MM.1S (cell line): ENCODE results near the gene PHB1.

Experiments used
- DNase-seq: peaks from one replicate; pipeline ENCODE4 v3.0.0-alpha.2; 2015
- H2AFZ ChIP-seq: fragments of 300-600 bp; sonication (generic); 2 replicates; pipeline ENCODE4 v1.6.0; 2016; ENCODE audit warnings: antibody characterized with exemption, low read length
- H3F3A ChIP-seq: fragments of 300-600 bp; sonication (generic); 2 replicates; pipeline ENCODE4 v1.6.1; 2016; ENCODE audit warnings: mild to moderate bottlenecking, antibody characterized with exemption, low read length, moderate library complexity, mixed read lengths; ENCODE audit not compliant: insufficient read depth
- H3K27ac ChIP-seq: fragments of 300-600 bp; sonication (generic); 2 replicates; pipeline ENCODE4 v1.5.1; 2016; ENCODE audit warnings: mild to moderate bottlenecking, low read length
- H3K27me3 ChIP-seq: fragments of 300-600 bp; sonication (generic); replicated peaks from 2 replicates; pipeline ENCODE4 v1.6.0; 2016; ENCODE audit warnings: low read length; ENCODE audit not compliant: insufficient read depth
- H3K36me3 ChIP-seq: fragments of 300-600 bp; sonication (generic); replicated peaks from 2 replicates; pipeline ENCODE4 v1.6.1; 2016; ENCODE audit warnings: mild to moderate bottlenecking, low read length, mixed read lengths; ENCODE audit not compliant: insufficient read depth
- H3K4me1 ChIP-seq: fragments of 300-600 bp; sonication (generic); 2 replicates; pipeline ENCODE4 v1.6.1; 2016; ENCODE audit warnings: low read length, mixed read lengths
- H3K4me2 ChIP-seq: fragments of 300-600 bp; sonication (generic); 2 replicates; pipeline ENCODE4 v1.6.0; 2016; ENCODE audit warnings: low read depth, low read length
- H3K4me3 ChIP-seq: fragments of 300-600 bp; sonication (generic); 2 replicates; pipeline ENCODE4 v1.5.1; 2016; ENCODE audit warnings: low read length, mixed read lengths
- H3K79me2 ChIP-seq: fragments of 300-600 bp; sonication (generic); 2 replicates; pipeline ENCODE4 v1.6.1; 2016; ENCODE audit warnings: mixed run types, low read length, mixed read lengths
- H3K9ac ChIP-seq: fragments of 300-600 bp; sonication (generic); 2 replicates; pipeline ENCODE4 v1.6.1; 2016; ENCODE audit warnings: low read length, mixed read lengths
- H3K9me2 ChIP-seq: fragments of 300-600 bp; sonication (generic); replicated peaks from 2 replicates; pipeline ENCODE4 v1.6.1; 2016; ENCODE audit warnings: mild to moderate bottlenecking, low read length, mixed read lengths; ENCODE audit not compliant: insufficient read depth
- H3K9me3 ChIP-seq: fragments of 300-600 bp; sonication (generic); replicated peaks from 2 replicates; pipeline ENCODE4 v1.6.1; 2016; ENCODE audit warnings: mild to moderate bottlenecking, low read length, mixed read lengths; ENCODE audit not compliant: insufficient read depth
- H4K20me1 ChIP-seq: fragments of 300-600 bp; sonication (generic); 2 replicates; pipeline ENCODE4 v1.6.1; 2016; ENCODE audit warnings: mild to moderate bottlenecking, low read length, moderate library complexity, mixed read lengths; ENCODE audit not compliant: insufficient read depth
- CTCF ChIP-seq: fragments of 300-600 bp; sonication (generic); IDR thresholded peaks from 2 replicates; pipeline ENCODE4 v1.5.1; 2016; ENCODE audit warnings: antibody characterized with exemption, low read length, mixed read lengths
- EZH2 ChIP-seq: fragments of 300-600 bp; sonication (generic); optimal IDR thresholded peaks from 2 replicates; pipeline ENCODE3; 2017; ENCODE audit warnings: low read depth, mild to moderate bottlenecking, antibody characterized with exemption, low read length, mixed read lengths
- EZH2phosphoT487 ChIP-seq: fragments of 300-600 bp; sonication (generic); IDR thresholded peaks from 2 replicates; pipeline ENCODE4 v1.6.1; 2018; ENCODE audit warnings: antibody characterized with exemption, low read length

PHB1 gene

GRCh38 chr17:49386373-49386772, 28.3 kb downstream of the PHB1 start:
- H3K9me3 ChIP-seq: no peaks in the 10 kb centered on the region
- no peaks in the 10 kb centered on the region for H3K27me3 ChIP-seq
- H4K20me1 ChIP-seq: no peaks in the 10 kb centered on the region
- no peak overlapping the region for H3K27ac ChIP-seq
- H3K9ac ChIP-seq: no peak overlapping the region
- H3K9me2 ChIP-seq: no peaks in the 10 kb centered on the region
- TF ChIP-seq EZH2: no peak
- TF ChIP-seq EZH2phosphoT487: no peak
- TF ChIP-seq CTCF: no peak
- no peak overlapping the region for H2AFZ ChIP-seq
- H3K4me3 ChIP-seq: no peak overlapping the region
- H3K4me2 ChIP-seq: no peak overlapping the region
- H3K36me3 ChIP-seq: no peaks in the 10 kb centered on the region
- no peak for DNase-seq
- peaks cover 38% of the 10 kb centered on the region for H3K4me1 ChIP-seq
- no peaks in the 10 kb centered on the region for H3K79me2 ChIP-seq
- peaks cover 21% of the 10 kb centered on the region for H3F3A ChIP-seq

GRCh38 chr17:49384951-49385350, 29.7 kb downstream of the PHB1 start:
- H3F3A ChIP-seq: peaks cover 21% of the 10 kb centered on the region
- no peaks in the 10 kb centered on the region for H4K20me1 ChIP-seq
- H3K27ac ChIP-seq: no peak overlapping the region
- DNase-seq: no peak
- no peaks in the 10 kb centered on the region for H3K9me3 ChIP-seq
- no peaks in the 10 kb centered on the region for H3K9me2 ChIP-seq
- no peak for TF ChIP-seq EZH2phosphoT487
- TF ChIP-seq CTCF: no peak
- no peak for TF ChIP-seq EZH2
- H3K4me2 ChIP-seq: no peak overlapping the region
- H3K4me3 ChIP-seq: no peak overlapping the region
- H3K36me3 ChIP-seq: no peaks in the 10 kb centered on the region
- no peak overlapping the region for H3K9ac ChIP-seq
- no peak overlapping the region for H2AFZ ChIP-seq
- H3K27me3 ChIP-seq: no peaks in the 10 kb centered on the region
- H3K79me2 ChIP-seq: no peaks in the 10 kb centered on the region
- H3K4me1 ChIP-seq: peaks cover 27% of the 10 kb centered on the region

GRCh38 chr17:49383060-49383459, 31.6 kb downstream of the PHB1 start:
- no peak overlapping the region for H3K27ac ChIP-seq
- H4K20me1 ChIP-seq: no peaks in the 10 kb centered on the region
- no peaks in the 10 kb centered on the region for H3K79me2 ChIP-seq
- H3K27me3 ChIP-seq: no peaks in the 10 kb centered on the region
- H3K9ac ChIP-seq: no peak overlapping the region
- H3K9me3 ChIP-seq: no peaks in the 10 kb centered on the region
- H3K4me3 ChIP-seq: no peak overlapping the region
- DNase-seq: no peak
- no peaks in the 10 kb centered on the region for H3K9me2 ChIP-seq
- no peak overlapping the region for H3K4me2 ChIP-seq
- no peak for TF ChIP-seq EZH2
- no peak for TF ChIP-seq EZH2phosphoT487
- no peak for TF ChIP-seq CTCF
- H3K4me1 ChIP-seq: peaks cover 12% of the 10 kb centered on the region
- peaks cover 6% of the 10 kb centered on the region for H3F3A ChIP-seq
- H2AFZ ChIP-seq: no peak overlapping the region
- H3K36me3 ChIP-seq: no peaks in the 10 kb centered on the region
